ENCODE data around the gene GOLGA3.

GOLGA3 gene

GRCh38 chr12:132833341-132833740, 4.7 kb upstream of the GOLGA3 start:
- no peak overlapping the region for H3K27ac ChIP-seq

GRCh38 chr12:132831771-132832170, 3.1 kb upstream of the GOLGA3 start:
- TF ChIP-seq CTCF (conservative IDR thresholded peaks at IDR 0.05), result no peak

More at GRCh38 chr12:132833341-132833740, 4.7 kb upstream of the GOLGA3 start:
- no peak for TF ChIP-seq CTCF (conservative IDR thresholded peaks at IDR 0.05)

GRCh38 chr12:132827763-132828703, 636 bp downstream of the GOLGA3 start:
- TF ChIP-seq CTCF (conservative IDR thresholded peaks at IDR 0.05), result 0 out of 2 replicates have a peak, but pooled peaks have one; percentile 9
- peak overlapping the region; percentile 98 for H3K27ac ChIP-seq

More at GRCh38 chr12:132831771-132832170, 3.1 kb upstream of the GOLGA3 start:
- H3K27ac ChIP-seq, result no peak overlapping the region

DNA sequence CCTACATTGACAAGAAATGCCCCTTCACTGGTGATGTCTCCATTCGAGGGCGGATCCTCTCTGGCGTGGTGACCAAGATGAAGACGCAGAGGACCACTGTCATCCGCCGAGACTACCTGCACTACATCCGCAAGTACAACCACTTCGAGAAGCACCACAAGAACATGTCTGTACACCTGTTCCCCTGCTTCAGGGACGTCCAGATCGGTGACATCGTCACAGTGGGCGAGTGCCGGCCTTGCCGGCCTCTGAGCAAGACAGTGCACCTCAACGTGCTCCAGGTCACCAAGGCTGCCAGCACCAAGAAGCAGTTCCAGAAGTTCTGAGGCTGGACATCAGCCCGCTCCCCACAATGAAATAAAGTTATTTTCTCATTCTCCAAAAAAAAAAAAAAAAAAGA, 2.8 kb downstream of the GOLGA3 start:
- no peak for TF ChIP-seq CTCF (conservative IDR thresholded peaks at IDR 0.05)
- H3K27ac ChIP-seq, result peak overlapping the region; percentile 98; the same call in 1 of the 2 replicates

GRCh38 chr12:132825089-132825488, 3.6 kb downstream of the GOLGA3 start:
- TF ChIP-seq CTCF (conservative IDR thresholded peaks at IDR 0.05), result no peak
- H3K27ac ChIP-seq, result no peak overlapping the region

DNA sequence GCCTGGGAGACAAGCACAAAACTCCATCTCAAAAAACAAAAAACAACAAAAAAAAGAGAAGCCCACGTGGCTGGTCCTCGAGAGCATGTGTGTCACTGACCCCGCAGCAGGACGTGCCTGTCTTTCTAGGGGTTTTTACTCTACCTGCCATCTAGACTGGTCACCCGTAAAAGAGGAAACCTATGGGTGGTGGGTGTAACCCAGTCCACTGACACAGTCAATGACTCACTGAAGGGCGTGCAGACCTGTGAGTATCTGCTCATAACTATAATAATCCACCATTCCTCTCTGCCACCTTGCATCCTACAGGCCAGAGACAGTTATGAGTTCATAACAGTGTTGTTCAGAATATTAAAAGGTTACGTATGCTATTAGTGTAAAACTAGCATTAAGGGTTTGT, 4.6 kb downstream of the GOLGA3 start:
- H3K27ac ChIP-seq, result no peak overlapping the region
- TF ChIP-seq CTCF (conservative IDR thresholded peaks at IDR 0.05), result no peak

DNA sequence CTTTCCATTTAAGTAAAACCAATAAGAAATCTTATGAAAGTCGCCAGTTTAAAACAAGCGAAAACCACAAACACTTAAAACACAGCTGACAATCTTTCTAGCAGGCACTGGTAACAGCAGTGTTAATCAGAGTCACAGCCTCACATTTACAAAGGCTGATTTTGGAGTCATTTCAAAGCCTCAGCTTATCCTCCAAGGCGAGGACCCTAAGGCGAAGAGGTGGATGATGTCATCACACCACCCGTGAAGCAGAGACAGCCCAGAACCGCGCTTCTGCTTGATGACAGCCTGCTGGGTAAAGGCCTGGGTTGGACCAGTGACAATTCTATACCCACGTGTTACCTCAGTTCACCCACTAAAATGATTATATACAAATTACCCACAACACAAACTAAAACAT, 10.1 kb downstream of the GOLGA3 start:
- H3K27ac ChIP-seq, result no peak overlapping the region
- TF ChIP-seq CTCF (conservative IDR thresholded peaks at IDR 0.05), result no peak

Data from VCaP (cell line).